Testis (tissue), 2 donors: ENCODE results near the gene MRGPRD.

Experiments used
- POLR2A ChIP-seq: fragments of 450-650 bp; IDR thresholded peaks from one replicate; pipeline ENCODE4 v1.6.1; 2017; ENCODE audit warnings: antibody characterized with exemption, mild to moderate bottlenecking, moderate library complexity
- TF ChIP-seq, protein P1 (sequence below), 3 experiments: fragments of 450-650 bp in 2 of 3; fragments of 200-600 bp in 1 of 3; sonication (generic) in 1 of 3; IDR thresholded peaks; one replicate each; pipeline ENCODE4 v1.5.1; 2016 to 2019; ENCODE audit warnings: antibody characterized with exemption in 3 of 3, mild to moderate bottlenecking in 2 of 3, moderate library complexity in 1 of 3

DNA sequence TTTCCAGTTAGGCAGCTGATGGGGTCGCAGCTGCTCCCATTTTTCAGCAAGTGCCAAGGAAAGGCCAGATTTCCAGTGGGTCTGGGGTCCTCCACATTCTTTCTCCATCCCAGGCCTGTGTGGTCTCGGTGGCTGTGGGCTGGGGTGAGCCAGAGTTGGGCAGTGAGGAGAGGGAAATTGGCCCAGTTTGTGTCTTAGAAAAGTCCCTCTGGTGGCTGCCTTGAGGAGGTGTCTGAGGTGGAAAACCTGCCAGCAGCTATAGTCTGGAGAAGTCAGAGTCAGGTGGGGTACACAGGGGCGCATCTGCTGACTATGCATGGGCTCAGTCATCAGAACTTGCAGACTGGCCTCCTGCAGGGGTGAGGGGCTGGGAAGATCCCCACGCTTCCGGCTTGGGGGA is 30.5 kb downstream of the MRGPRD start:
- TF ChIP-seq POLR2A = no peak
- TF ChIP-seq, protein P1, sequence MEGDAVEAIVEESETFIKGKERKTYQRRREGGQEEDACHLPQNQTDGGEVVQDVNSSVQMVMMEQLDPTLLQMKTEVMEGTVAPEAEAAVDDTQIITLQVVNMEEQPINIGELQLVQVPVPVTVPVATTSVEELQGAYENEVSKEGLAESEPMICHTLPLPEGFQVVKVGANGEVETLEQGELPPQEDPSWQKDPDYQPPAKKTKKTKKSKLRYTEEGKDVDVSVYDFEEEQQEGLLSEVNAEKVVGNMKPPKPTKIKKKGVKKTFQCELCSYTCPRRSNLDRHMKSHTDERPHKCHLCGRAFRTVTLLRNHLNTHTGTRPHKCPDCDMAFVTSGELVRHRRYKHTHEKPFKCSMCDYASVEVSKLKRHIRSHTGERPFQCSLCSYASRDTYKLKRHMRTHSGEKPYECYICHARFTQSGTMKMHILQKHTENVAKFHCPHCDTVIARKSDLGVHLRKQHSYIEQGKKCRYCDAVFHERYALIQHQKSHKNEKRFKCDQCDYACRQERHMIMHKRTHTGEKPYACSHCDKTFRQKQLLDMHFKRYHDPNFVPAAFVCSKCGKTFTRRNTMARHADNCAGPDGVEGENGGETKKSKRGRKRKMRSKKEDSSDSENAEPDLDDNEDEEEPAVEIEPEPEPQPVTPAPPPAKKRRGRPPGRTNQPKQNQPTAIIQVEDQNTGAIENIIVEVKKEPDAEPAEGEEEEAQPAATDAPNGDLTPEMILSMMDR (IDR thresholded peaks at IDR 0.05) = no peak
